KMS-11 (cell line): ENCODE measurements around the gene MSL1.

ENCODE experiments used
- H2AFZ ChIP-seq: fragments of 200-600 bp; sonication (generic); 2 replicates; pipeline ENCODE4 v1.6.1; 2016; ENCODE audit warnings: antibody characterized with exemption, mixed run types, low read depth
- H3K27ac ChIP-seq: fragments of 200-600 bp; sonication (generic); 2 replicates; pipeline ENCODE4 v1.6.1; 2016; ENCODE audit warnings: mild to moderate bottlenecking, mixed run types
- H3K27me3 ChIP-seq: fragments of 200-600 bp; sonication (generic); 2 replicates; pipeline ENCODE4 v1.6.1; 2017; ENCODE audit warnings: mild to moderate bottlenecking, low read depth, mixed run types, moderate library complexity; ENCODE audit not compliant: insufficient read depth
- H3K36me3 ChIP-seq: fragments of 200-600 bp; sonication (generic); 2 replicates; pipeline ENCODE4 v1.6.1; 2017; ENCODE audit warnings: mild to moderate bottlenecking, mixed run types; ENCODE audit not compliant: insufficient read depth
- H3K4me1 ChIP-seq: fragments of 200-600 bp; sonication (generic); 2 replicates; pipeline ENCODE4 v1.6.1; 2016; ENCODE audit warnings: mild to moderate bottlenecking, low read depth, mixed run types; ENCODE audit not compliant: poor library complexity, severe bottlenecking
- H3K4me2 ChIP-seq: fragments of 200-600 bp; sonication (generic); 2 replicates; pipeline ENCODE4 v1.7.0; 2016; ENCODE audit warnings: mild to moderate bottlenecking, mixed run types
- H3K4me3 ChIP-seq: fragments of 200-600 bp; sonication (generic); IDR thresholded peaks from 2 replicates; pipeline ENCODE4 v1.6.1; 2017; ENCODE audit warnings: low read depth, low read length, mixed read lengths; ENCODE audit not compliant: insufficient read depth
- H3K79me2 ChIP-seq: fragments of 200-600 bp; sonication (generic); 2 replicates; pipeline ENCODE4 v1.6.1; 2016; ENCODE audit warnings: low read depth, mixed run types; ENCODE audit not compliant: insufficient read depth
- H3K9ac ChIP-seq: fragments of 200-600 bp; sonication (generic); 2 replicates; pipeline ENCODE4 v1.6.1; 2016; ENCODE audit warnings: mild to moderate bottlenecking, mixed run types
- H4K20me1 ChIP-seq: fragments of 200-600 bp; sonication (generic); 2 replicates; pipeline ENCODE4 v1.6.1; 2016; ENCODE audit warnings: mild to moderate bottlenecking, mixed run types; ENCODE audit not compliant: insufficient read depth
- CTCF ChIP-seq: fragments of 200-600 bp; sonication (generic); conservative IDR thresholded peaks from 2 replicates; pipeline ENCODE4 v1.6.1; 2017; ENCODE audit warnings: low read depth, mild to moderate bottlenecking, antibody characterized with exemption, low read length, moderate library complexity, mixed read lengths

Gene MSL1

GRCh38 chr17:40091691-40092397 lies 29.9 kb upstream of the MSL1 start:
- no peak overlapping the region for H2AFZ ChIP-seq
- H3K9ac ChIP-seq, result no peak overlapping the region
- H3K36me3 ChIP-seq, result no peaks in the 10 kb centered on the region
- no peak overlapping the region for H3K4me2 ChIP-seq
- no peaks in the 10 kb centered on the region for H4K20me1 ChIP-seq
- H3K4me1 ChIP-seq, result peaks cover 12% of the 10 kb centered on the region
- no peak overlapping the region for H3K27ac ChIP-seq
- no peak overlapping the region for H3K4me3 ChIP-seq
- no peaks in the 10 kb centered on the region for H3K79me2 ChIP-seq
- no peak for TF ChIP-seq CTCF
- no peaks in the 10 kb centered on the region for H3K27me3 ChIP-seq

- H3K4me2 ChIP-seq, result no peak overlapping the region
- H3K36me3 ChIP-seq, result no peaks in the 10 kb centered on the region
- no peak overlapping the region for H3K9ac ChIP-seq
- no peaks in the 10 kb centered on the region for H3K27me3 ChIP-seq
- no peaks in the 10 kb centered on the region for H4K20me1 ChIP-seq
- peaks cover 15% of the 10 kb centered on the region for H3K4me1 ChIP-seq
- no peaks in the 10 kb centered on the region; the same call in 1 of the 2 replicates for H3K79me2 ChIP-seq
- no peak overlapping the region for H2AFZ ChIP-seq
- no peak for TF ChIP-seq CTCF
- no peak overlapping the region for H3K27ac ChIP-seq
- H3K4me3 ChIP-seq, result no peak overlapping the region
Measured at GRCh38 chr17:40092581-40092980, 29.2 kb upstream of the MSL1 start.

- Histone ChIP-seq H3K4me1 (peaks cover 20% of the 10 kb centered on the region), H3K27ac (no peak overlapping the region), H4K20me1 (no peaks in the 10 kb centered on the region), H3K79me2 (peaks cover 4% of the 10 kb centered on the region; the same call in 1 of the 2 replicates), H3K27me3 (no peaks in the 10 kb centered on the region), H3K36me3 (no peaks in the 10 kb centered on the region), H3K4me3 (no peak overlapping the region), H3K9ac (no peak overlapping the region), H2AFZ (no peak overlapping the region), H3K4me2 (no peak overlapping the region)
- TF ChIP-seq CTCF, result no peak
Measured at GRCh38 chr17:40093005-40093579, 28.7 kb upstream of the MSL1 start.

- Histone ChIP-seq H3K79me2 (peaks cover 5% of the 10 kb centered on the region; the same call in 1 of the 2 replicates), H3K4me1 (peaks cover 26% of the 10 kb centered on the region), H4K20me1 (no peaks in the 10 kb centered on the region), H3K36me3 (no peaks in the 10 kb centered on the region), H3K9ac (no peak overlapping the region), H2AFZ (no peak overlapping the region), H3K4me3 (no peak overlapping the region), H3K4me2 (no peak overlapping the region), H3K27ac (no peak overlapping the region), H3K27me3 (no peaks in the 10 kb centered on the region)
- TF ChIP-seq CTCF, result no peak
Measured at GRCh38 chr17:40093580-40094201, 28.1 kb upstream of the MSL1 start.
